H1 (cell line): ENCODE results near the gene KRTAP6-1. TPM values are rescaled to one million over a fixed set of nuclear protein-coding genes. Genes with fewer than 3 reads are reported as not detected.

Experiments used
- CBX5 ChIP-seq: fragments of 300-800, 300-1000 bp; sonication (generic); IDR thresholded peaks from 2 replicates; pipeline ENCODE4 v1.7.1; 2016; ENCODE audit warnings: antibody characterized with exemption, low read length, low read depth
- CEBPB ChIP-seq: IDR thresholded peaks from 2 replicates; pipeline ENCODE4 v1.6.1; 2012; ENCODE audit warnings: low read depth, low read length
- HDAC2 ChIP-seq, 2 experiments: fragments of 300-600 bp in 1 of 2; sonication (generic) in 1 of 2; IDR thresholded peaks; 2 replicates each; pipeline ENCODE4 v1.6.1; 2011 to 2012; ENCODE audit warnings: low read depth in 2 of 2, low read length in 2 of 2, mild to moderate bottlenecking in 2 of 2, moderate library complexity in 2 of 2, borderline replicate concordance in 1 of 2, inconsistent platforms in 1 of 2
- NRF1 ChIP-seq: IDR thresholded peaks from 2 replicates; pipeline ENCODE4 v1.6.1; 2011; ENCODE audit warnings: mild to moderate bottlenecking, low read depth, low read length, improper control_type of control experiment
- PHF8 ChIP-seq: fragments of 200-600 bp; sonication (generic); conservative IDR thresholded peaks from 2 replicates; pipeline ENCODE4 v1.7.1; 2012; ENCODE audit warnings: low read depth, mild to moderate bottlenecking, inconsistent platforms, low read length, moderate library complexity
- POU5F1 ChIP-seq: IDR thresholded peaks from 2 replicates; pipeline ENCODE4 v1.6.1; 2011; ENCODE audit warnings: low read depth, mild to moderate bottlenecking, low read length, moderate library complexity
- RFX5 ChIP-seq: IDR thresholded peaks from 2 replicates; pipeline ENCODE4 v1.6.1; 2011; ENCODE audit warnings: low read depth, low read length, improper control_type of control experiment, borderline replicate concordance
- SIN3A ChIP-seq, 2 experiments: IDR thresholded peaks in 1 of 2; conservative IDR thresholded peaks in 1 of 2; 2 replicates each; pipeline ENCODE4 v1.6.1; 2011 to 2012; ENCODE audit warnings: low read length in 2 of 2, improper control_type of control experiment in 1 of 2, low read depth in 1 of 2, mild to moderate bottlenecking in 1 of 2
- YY1 ChIP-seq: IDR thresholded peaks from 2 replicates; pipeline ENCODE4 v1.6.1; 2011; ENCODE audit warnings: low read depth, mild to moderate bottlenecking, low read length
- polyA plus RNA-seq, 7 experiments: library from polyadenylated mRNA; depleted of rRNA in 3 of 7; stranded (reverse) in 5 of 7; unstranded in 2 of 7; fragments of >200 nt in 5 of 7; fragments of 200-250 nt in 2 of 7; gene quantifications; 1 replicate in 5 of 7; 2 replicates in 1 of 7; 4 replicates in 1 of 7; pipeline versions ENCODE4 v1.2.1 to v1.2.3, GENCODE V29; 2011 to 2013; ENCODE audit warnings: missing spikeins in 2 of 7, mixed read lengths in 2 of 7
- total RNA-seq: library from RNA; stranded (reverse); fragmentation: NEBNext Ultra II Directional; extraction: Animal tissue kit (Norgen Biotek cat#: 25700); gene quantifications from 2 replicates; pipeline ENCODE4 v1.2.1, GENCODE V29; 2021
- TF ChIP-seq, protein P1 (sequence below): fragments of 300-600 bp; sonication (generic); IDR thresholded peaks from 2 replicates; pipeline ENCODE4 v1.7.1; 2012; ENCODE audit warnings: low read length, moderate library complexity, mild to moderate bottlenecking, inconsistent platforms; ENCODE audit not compliant: insufficient replicate concordance

Gene KRTAP6-1
- total and polyA plus RNA-seq, 2 of the 8 experiments (the other 6 are each of a cell fraction or from before 2014, with no cell fraction given) = not detected

DNA sequence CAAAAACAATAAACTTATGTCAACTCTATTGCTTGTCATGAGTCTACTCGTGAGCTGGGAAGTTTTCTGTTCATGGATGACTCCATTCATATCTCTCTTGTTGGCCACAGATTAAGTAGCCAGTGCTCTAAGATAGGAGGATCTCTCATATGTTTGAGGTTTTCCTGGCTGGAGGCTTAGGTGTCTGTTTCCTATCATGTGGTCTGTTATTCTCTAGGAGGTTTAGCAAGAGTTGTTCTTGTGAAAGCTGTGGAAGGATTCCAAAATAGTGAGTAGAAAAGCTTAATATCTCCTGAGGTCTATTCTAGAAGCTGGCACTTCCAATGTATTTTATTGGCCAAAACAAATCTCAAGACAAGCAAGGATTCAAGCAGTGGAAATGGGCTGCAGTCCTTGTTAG, 15.5 kb upstream of the KRTAP6-1 start (continued):
- TF ChIP-seq, protein P1, sequence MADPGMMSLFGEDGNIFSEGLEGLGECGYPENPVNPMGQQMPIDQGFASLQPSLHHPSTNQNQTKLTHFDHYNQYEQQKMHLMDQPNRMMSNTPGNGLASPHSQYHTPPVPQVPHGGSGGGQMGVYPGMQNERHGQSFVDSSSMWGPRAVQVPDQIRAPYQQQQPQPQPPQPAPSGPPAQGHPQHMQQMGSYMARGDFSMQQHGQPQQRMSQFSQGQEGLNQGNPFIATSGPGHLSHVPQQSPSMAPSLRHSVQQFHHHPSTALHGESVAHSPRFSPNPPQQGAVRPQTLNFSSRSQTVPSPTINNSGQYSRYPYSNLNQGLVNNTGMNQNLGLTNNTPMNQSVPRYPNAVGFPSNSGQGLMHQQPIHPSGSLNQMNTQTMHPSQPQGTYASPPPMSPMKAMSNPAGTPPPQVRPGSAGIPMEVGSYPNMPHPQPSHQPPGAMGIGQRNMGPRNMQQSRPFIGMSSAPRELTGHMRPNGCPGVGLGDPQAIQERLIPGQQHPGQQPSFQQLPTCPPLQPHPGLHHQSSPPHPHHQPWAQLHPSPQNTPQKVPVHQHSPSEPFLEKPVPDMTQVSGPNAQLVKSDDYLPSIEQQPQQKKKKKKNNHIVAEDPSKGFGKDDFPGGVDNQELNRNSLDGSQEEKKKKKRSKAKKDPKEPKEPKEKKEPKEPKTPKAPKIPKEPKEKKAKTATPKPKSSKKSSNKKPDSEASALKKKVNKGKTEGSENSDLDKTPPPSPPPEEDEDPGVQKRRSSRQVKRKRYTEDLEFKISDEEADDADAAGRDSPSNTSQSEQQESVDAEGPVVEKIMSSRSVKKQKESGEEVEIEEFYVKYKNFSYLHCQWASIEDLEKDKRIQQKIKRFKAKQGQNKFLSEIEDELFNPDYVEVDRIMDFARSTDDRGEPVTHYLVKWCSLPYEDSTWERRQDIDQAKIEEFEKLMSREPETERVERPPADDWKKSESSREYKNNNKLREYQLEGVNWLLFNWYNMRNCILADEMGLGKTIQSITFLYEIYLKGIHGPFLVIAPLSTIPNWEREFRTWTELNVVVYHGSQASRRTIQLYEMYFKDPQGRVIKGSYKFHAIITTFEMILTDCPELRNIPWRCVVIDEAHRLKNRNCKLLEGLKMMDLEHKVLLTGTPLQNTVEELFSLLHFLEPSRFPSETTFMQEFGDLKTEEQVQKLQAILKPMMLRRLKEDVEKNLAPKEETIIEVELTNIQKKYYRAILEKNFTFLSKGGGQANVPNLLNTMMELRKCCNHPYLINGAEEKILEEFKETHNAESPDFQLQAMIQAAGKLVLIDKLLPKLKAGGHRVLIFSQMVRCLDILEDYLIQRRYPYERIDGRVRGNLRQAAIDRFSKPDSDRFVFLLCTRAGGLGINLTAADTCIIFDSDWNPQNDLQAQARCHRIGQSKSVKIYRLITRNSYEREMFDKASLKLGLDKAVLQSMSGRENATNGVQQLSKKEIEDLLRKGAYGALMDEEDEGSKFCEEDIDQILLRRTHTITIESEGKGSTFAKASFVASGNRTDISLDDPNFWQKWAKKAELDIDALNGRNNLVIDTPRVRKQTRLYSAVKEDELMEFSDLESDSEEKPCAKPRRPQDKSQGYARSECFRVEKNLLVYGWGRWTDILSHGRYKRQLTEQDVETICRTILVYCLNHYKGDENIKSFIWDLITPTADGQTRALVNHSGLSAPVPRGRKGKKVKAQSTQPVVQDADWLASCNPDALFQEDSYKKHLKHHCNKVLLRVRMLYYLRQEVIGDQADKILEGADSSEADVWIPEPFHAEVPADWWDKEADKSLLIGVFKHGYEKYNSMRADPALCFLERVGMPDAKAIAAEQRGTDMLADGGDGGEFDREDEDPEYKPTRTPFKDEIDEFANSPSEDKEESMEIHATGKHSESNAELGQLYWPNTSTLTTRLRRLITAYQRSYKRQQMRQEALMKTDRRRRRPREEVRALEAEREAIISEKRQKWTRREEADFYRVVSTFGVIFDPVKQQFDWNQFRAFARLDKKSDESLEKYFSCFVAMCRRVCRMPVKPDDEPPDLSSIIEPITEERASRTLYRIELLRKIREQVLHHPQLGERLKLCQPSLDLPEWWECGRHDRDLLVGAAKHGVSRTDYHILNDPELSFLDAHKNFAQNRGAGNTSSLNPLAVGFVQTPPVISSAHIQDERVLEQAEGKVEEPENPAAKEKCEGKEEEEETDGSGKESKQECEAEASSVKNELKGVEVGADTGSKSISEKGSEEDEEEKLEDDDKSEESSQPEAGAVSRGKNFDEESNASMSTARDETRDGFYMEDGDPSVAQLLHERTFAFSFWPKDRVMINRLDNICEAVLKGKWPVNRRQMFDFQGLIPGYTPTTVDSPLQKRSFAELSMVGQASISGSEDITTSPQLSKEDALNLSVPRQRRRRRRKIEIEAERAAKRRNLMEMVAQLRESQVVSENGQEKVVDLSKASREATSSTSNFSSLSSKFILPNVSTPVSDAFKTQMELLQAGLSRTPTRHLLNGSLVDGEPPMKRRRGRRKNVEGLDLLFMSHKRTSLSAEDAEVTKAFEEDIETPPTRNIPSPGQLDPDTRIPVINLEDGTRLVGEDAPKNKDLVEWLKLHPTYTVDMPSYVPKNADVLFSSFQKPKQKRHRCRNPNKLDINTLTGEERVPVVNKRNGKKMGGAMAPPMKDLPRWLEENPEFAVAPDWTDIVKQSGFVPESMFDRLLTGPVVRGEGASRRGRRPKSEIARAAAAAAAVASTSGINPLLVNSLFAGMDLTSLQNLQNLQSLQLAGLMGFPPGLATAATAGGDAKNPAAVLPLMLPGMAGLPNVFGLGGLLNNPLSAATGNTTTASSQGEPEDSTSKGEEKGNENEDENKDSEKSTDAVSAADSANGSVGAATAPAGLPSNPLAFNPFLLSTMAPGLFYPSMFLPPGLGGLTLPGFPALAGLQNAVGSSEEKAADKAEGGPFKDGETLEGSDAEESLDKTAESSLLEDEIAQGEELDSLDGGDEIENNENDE = no peak
- TF ChIP-seq RFX5 (no peak), POU5F1 (no peak), PHF8 (no peak), SIN3A (conservative IDR thresholded peaks at IDR 0.05 in 1 of 2, IDR thresholded peaks at IDR 0.05 in 1 of 2; ENCODE audit: low read depth in 1 of 2, low read length in 2 of 2) (no peak), NRF1 (no peak), CEBPB (no peak), HDAC2 (IDR thresholded peaks at IDR 0.05; ENCODE audit: borderline replicate concordance in 1 of 2, low read depth in 2 of 2, low read length in 2 of 2) (no peak), YY1 (no peak), CBX5 (no peak)
